HepG2 (cell line): ENCODE data around the gene GTF2A1L. TPM values are rescaled to one million over a fixed set of nuclear protein-coding genes. Genes with fewer than 3 reads are reported as not detected.

Experiments
- ATAC-seq: fragments of 200-7000 bp; cut with Tn5 transposase; 3 replicates; pipeline ENCODE4 v1.9.1; 2020; ENCODE audit warnings: mild to moderate bottlenecking, moderate library complexity
- BruUV-seq: library from RNA; stranded (reverse); fragments of 400-500 nt; replicated peaks from 2 replicates; lab custom pipeline; 2021; lab: Mats Ljungman, UMichigan
- CTCF ChIA-PET: fragments of 300-600 bp; formaldehyde crosslinking; extraction: SDS; loops from one replicate; lab custom pipeline; 2021; ENCODE audit warnings: low total read pairs, inconsistent platforms, low intra/inter-chr PET ratio; lab: Yijun Ruan, JAX
- POLR2A ChIA-PET: fragments of 350-600 bp; sonication (Branson Sonifier 250); formaldehyde crosslinking; loops from one replicate; lab custom pipeline; 2020; ENCODE audit warnings: antibody characterized with exemption, inconsistent platforms; lab: Yijun Ruan, JAX
- DNase-seq: peaks from one replicate; pipeline ENCODE4 v3.0.0-alpha.2; 2015; ENCODE audit warnings: low spot score
- FAIRE-seq: peaks from 3 replicates; lab custom pipeline; 2011; peaks lifted over from hg19 to GRCh38; lab: Jason Lieb, UNC
- H2AFZ ChIP-seq: one replicate; pipeline ENCODE4 v1.6.1; 2011; ENCODE audit warnings: low read length, inconsistent platforms
- H3K27ac ChIP-seq: fragments of 300-600 bp; 3 replicates; pipeline ENCODE4 v1.8.0; 2011; ENCODE audit warnings: mixed run types, mild to moderate bottlenecking, mixed read lengths, low read length, inconsistent platforms; ENCODE audit not compliant: insufficient read depth; ENCODE audit errors: extremely low read length
- H3K27me3 ChIP-seq, 2 experiments: fragments of 200-600 bp in 1 of 2; 2 replicates in 1 of 2; 3 replicates in 1 of 2; pipeline versions ENCODE4 v1.6.0 to v1.8.0; 2011; ENCODE audit warnings: low read length in 2 of 2, mild to moderate bottlenecking in 2 of 2, moderate library complexity in 2 of 2, inconsistent platforms in 1 of 2; ENCODE audit not compliant: insufficient read depth in 2 of 2, control insufficient read depth in 1 of 2
- H3K36me3 ChIP-seq, 2 experiments: fragments of 200-600 bp in 1 of 2; replicated peaks in 1 of 2; 2 replicates in 1 of 2; 3 replicates in 1 of 2; pipeline versions ENCODE4 v1.5.1 to v1.8.0; 2011; ENCODE audit warnings: low read length in 2 of 2, inconsistent platforms in 1 of 2; ENCODE audit not compliant: insufficient read depth in 2 of 2, control insufficient read depth in 1 of 2
- H3K4me1 ChIP-seq: 2 replicates; pipeline ENCODE4 v1.5.1; 2012; ENCODE audit warnings: low read length, inconsistent platforms; ENCODE audit not compliant: insufficient read depth
- H3K4me2 ChIP-seq: 2 replicates; pipeline ENCODE4 v1.6.0; 2011; ENCODE audit warnings: low read depth, low read length, inconsistent platforms
- H3K4me3 ChIP-seq, 3 experiments: fragments of 200-600 bp in 1 of 3; sonication (generic), shearing (Covaris generic) in 1 of 3; replicated peaks in 1 of 3; 2 replicates each; pipeline ENCODE4 v1.5.1; 2011 to 2016; ENCODE audit warnings: low read length in 3 of 3, inconsistent platforms in 2 of 3, low read depth in 2 of 3, mild to moderate bottlenecking in 2 of 3, control low read depth in 1 of 3, mixed read lengths in 1 of 3; ENCODE audit not compliant: insufficient read depth in 1 of 3
- H3K79me2 ChIP-seq: one replicate; pipeline ENCODE4 v1.6.1; 2011; ENCODE audit warnings: low read length, inconsistent platforms; ENCODE audit not compliant: insufficient read depth
- H3K9ac ChIP-seq: 2 replicates; pipeline ENCODE4 v1.6.0; 2011; ENCODE audit warnings: mild to moderate bottlenecking, low read depth, low read length, inconsistent platforms; ENCODE audit not compliant: insufficient read depth
- H3K9me3 ChIP-seq: 2 replicates; pipeline ENCODE4 v1.5.1; 2012; ENCODE audit warnings: mild to moderate bottlenecking, low read length
- H4K20me1 ChIP-seq: 2 replicates; pipeline ENCODE4 v1.6.0; 2011; ENCODE audit warnings: inconsistent platforms, mild to moderate bottlenecking, low read length, moderate library complexity; ENCODE audit not compliant: insufficient read depth
- MAF1 ChIP-seq: sonication (generic); formaldehyde crosslinking; IDR thresholded peaks from 2 replicates; pipeline ENCODE4 v1.5.0; 2020; ENCODE audit warnings: missing genetic modification reagents, borderline replicate concordance
- RFX3 ChIP-seq: IDR thresholded peaks from 2 replicates; pipeline ENCODE4 v1.6.1; 2016; ENCODE audit warnings: missing biosample characterization, missing genetic modification reagents
- in situ Hi-C: cut with HindIII; loops from 2 replicates; pipeline ENCODE4 v1.10.0; 2017; ENCODE audit warnings: low pct_unique_long_range_greater_than_20kb; ENCODE audit not compliant: extremely low pct_ligation_motif_present
- intact Hi-C: fragments of 100-400 bp; cut with micrococcal nuclease; formaldehyde crosslinking; loops from one replicate; pipeline ENCODE4 v1.10.0; 2022; ENCODE audit not compliant: unreplicated experiment
- polyA plus RNA-seq, 8 experiments: library from polyadenylated mRNA; depleted of rRNA in 3 of 8; stranded (reverse) in 7 of 8; unstranded in 1 of 8; fragments of >200 nt; fragmentation: Illumina TruSeq in 4 of 8; extraction: Trizol in 4 of 8; gene quantifications; 2 replicates each; pipeline versions ENCODE4 v1.2.1 to v1.2.3, GENCODE V29; 2011 to 2016; ENCODE audit warnings: low read depth in 4 of 8, missing spikeins in 1 of 8, mixed read lengths in 1 of 8; ENCODE audit not compliant: insufficient read depth in 1 of 8
- small RNA-seq, 3 experiments: library from RNA; depleted of rRNA; stranded (forward); fragments of <200 nt; gene quantifications; one replicate each; pipeline ENCODE3, GENCODE V24; 2012; ENCODE audit warnings: low read depth in 2 of 3, low replicate concordance in 1 of 3; ENCODE audit not compliant: insufficient read length in 3 of 3, insufficient read depth in 2 of 3
- total RNA-seq, 5 experiments: library from RNA; depleted of rRNA; stranded (reverse); fragments of >200 nt; fragmentation: Illumina TruSeq; extraction: Trizol; gene quantifications; 2 replicates each; pipeline ENCODE4 v1.2.3, GENCODE V29; 2016; ENCODE audit warnings: low read depth in 1 of 5

GTF2A1L gene
- total and polyA plus RNA-seq, 2 of the 13 experiments (the other 11 are each of a cell fraction or from before 2014, with no cell fraction given) = not detected

DNA sequence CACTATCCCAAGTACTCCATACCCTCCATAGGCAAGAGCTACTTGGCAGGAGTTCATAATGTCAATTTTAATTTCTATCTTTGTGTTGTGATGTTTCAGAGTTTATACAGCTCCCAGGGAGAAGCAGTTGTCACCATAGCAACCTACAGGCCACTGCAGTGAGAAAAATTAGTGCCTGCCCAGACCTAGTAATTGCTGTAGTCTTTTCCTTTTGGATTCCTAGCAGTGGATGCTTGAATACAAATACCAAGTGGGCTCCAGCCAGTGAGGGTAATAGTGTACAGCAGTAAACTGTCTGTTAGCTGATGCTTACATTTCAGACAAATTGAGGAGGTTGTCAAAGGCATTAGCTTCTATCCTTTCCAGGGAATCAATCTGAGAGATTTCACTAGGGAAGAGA is 111.2 kb downstream of the GTF2A1L start:
- no peak overlapping the region for H3K4me3 ChIP-seq
- in situ Hi-C loops = loop anchor here (10.0 kb wide), 1 partner anchor 124 kb away; no protein-coding TSS in a partner anchor

More for the DNA sequence above, 111.2 kb downstream of the GTF2A1L start:
- FAIRE-seq (no peak), ATAC-seq (no peak), DNase-seq (no peak)
- Histone ChIP-seq H3K27me3 (no peaks in the 10 kb centered on the region; a peak in 1 of 5 replicates), H3K36me3 (no peaks in the 10 kb centered on the region), H2AFZ (no peak overlapping the region), H3K9ac (no peak overlapping the region), H3K27ac (no peak overlapping the region), H3K4me1 (no peaks in the 10 kb centered on the region), H3K9me3 (no peaks in the 10 kb centered on the region), H3K4me2 (no peak overlapping the region), H4K20me1 (no peaks in the 10 kb centered on the region), H3K79me2 (no peaks in the 10 kb centered on the region)
- TF ChIP-seq MAF1 (CRISPR knock-in tag) = no peak
- no peak for TF ChIP-seq RFX3 (CRISPR knock-in tag)
- ChIA-PET POLR2A (no interaction called here), CTCF (no interaction called here)
- intact Hi-C loops = no loop called here
- no TSS peak for BruUV-seq

Small RNA genes within 50 kb of the gene (small RNA-seq; reads per million reads assigned to genes)
- gene TPT1P11 = 0 reads per million in 3 experiments

Other genes with a start within 250 kb of the GTF2A1L start
- 15.5 and 26.0 TPM in 2 replicates for gene PPP1R21, start 177.1 kb upstream of the GTF2A1L start, total RNA-seq (2016; rRNA removed; fragmentation: Illumina TruSeq; extraction: Trizol)
- gene PPP1R21, start 177.1 kb upstream of the GTF2A1L start, polyA plus RNA-seq (2011; rRNA removed) = 18.8 and 21.9 TPM in 2 replicates
- 0.09 TPM in 1 of 2 replicates, not detected in the other for gene STON1, start 87.7 kb upstream of the GTF2A1L start, total RNA-seq (2016; rRNA removed; fragmentation: Illumina TruSeq; extraction: Trizol)
- 0.26 and 0.28 TPM in 2 replicates for gene STON1, start 87.7 kb upstream of the GTF2A1L start, polyA plus RNA-seq (2011; rRNA removed)
- not detected in 2 replicates for gene LHCGR, start 137.9 kb downstream of the GTF2A1L start, total RNA-seq (2016; rRNA removed; fragmentation: Illumina TruSeq; extraction: Trizol)
- not detected in 2 replicates for gene LHCGR, start 137.9 kb downstream of the GTF2A1L start, polyA plus RNA-seq (2011; rRNA removed)